AG09319 (cell line): ENCODE measurements around the gene ABCD1.
"Not testable (repeated sequence)": the region's sequence is repeated elsewhere in the genome, so short reads cannot be mapped to it uniquely, and the experiment has no call there.

Source experiments
- DNase-seq: peaks from one replicate; pipeline ENCODE4 v3.0.0-alpha.2; 2010; ENCODE audit warnings: low read depth; ENCODE audit errors: extremely low read depth
- CTCF ChIP-seq: IDR thresholded peaks from 2 replicates; pipeline ENCODE4 v1.5.1; 2011; ENCODE audit warnings: low read depth, mild to moderate bottlenecking, inconsistent platforms, low read length, moderate library complexity

The ABCD1 gene

GRCh38 chrX:153690466-153690865 is 34.2 kb upstream of the ABCD1 start:
- no peak for TF ChIP-seq CTCF
- no peak for DNase-seq

GRCh38 chrX:153691032-153691827 is 33.4 kb upstream of the ABCD1 start:
- not testable (repeated sequence) for DNase-seq

- no peak for TF ChIP-seq CTCF
- no peak for DNase-seq
These were observed 32.7 kb upstream of the ABCD1 start for GRCh38 chrX:153692003-153692402.

- no peak for DNase-seq
- TF ChIP-seq CTCF, result no peak
These were observed 32.0 kb upstream of the ABCD1 start for GRCh38 chrX:153692611-153693156.

- no peak for DNase-seq
- no peak for TF ChIP-seq CTCF
These were observed 31.2 kb upstream of the ABCD1 start for GRCh38 chrX:153693216-153694086.

- DNase-seq, result not testable (repeated sequence)
These were observed 30.4 kb upstream of the ABCD1 start for GRCh38 chrX:153694256-153694655.

GRCh38 chrX:153694687-153695270 is 29.9 kb upstream of the ABCD1 start:
- no peak for DNase-seq
- no peak for TF ChIP-seq CTCF

GRCh38 chrX:153696100-153696499 is 28.6 kb upstream of the ABCD1 start:
- no peak for TF ChIP-seq CTCF
- DNase-seq, result no peak

- not testable (repeated sequence) for DNase-seq
These were observed 28.1 kb upstream of the ABCD1 start for GRCh38 chrX:153696538-153696937.

GRCh38 chrX:153696986-153697722 is 27.5 kb upstream of the ABCD1 start:
- not testable (repeated sequence) for DNase-seq
